ENCODE measurements around the gene SMARCA2.

DNA sequence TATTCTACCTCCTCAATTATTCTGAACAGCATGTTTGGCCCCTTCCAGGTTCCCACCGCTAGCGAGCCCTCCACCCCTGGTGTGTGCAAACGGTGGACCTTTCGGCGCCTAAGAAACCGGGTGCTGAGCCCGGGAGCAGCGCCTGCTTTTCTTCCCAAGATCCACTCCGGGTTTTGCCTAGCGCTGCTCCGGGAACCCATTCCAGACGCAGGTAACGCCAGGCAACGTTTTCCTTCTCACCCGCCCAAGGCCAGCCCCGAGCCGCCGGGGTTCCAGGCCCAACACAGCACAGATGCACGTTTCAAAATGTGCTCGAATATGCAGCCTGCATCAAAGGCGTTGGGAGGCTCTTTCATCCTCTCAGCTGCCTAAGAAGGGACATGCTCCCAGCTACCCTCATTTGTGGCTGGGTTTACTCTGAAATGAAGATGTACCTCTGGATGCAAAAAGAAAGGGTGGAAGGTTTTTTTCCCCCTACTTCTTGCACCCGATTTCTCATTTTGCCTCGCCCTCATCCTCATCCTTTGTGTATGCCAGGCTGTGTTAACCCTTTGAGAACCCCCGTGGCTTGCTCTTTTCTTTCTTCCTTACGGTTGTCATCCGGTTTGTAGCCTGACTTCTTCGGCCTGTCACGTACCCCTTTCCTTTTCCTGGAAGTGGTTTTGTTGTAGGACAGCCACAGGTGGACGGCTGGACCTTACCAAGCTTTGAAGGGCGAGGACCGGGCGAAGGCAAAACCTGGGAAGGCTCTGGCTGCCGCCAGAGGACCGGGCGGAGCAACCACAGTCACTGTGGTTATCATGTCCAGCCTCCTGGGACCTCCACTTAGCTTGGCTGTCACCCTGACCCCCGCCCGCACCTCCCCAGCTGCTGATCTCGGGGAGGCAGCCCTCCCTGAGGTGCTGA lies 226.9 kb downstream of the SMARCA2 start:
- TF ChIP-seq, protein P1, sequence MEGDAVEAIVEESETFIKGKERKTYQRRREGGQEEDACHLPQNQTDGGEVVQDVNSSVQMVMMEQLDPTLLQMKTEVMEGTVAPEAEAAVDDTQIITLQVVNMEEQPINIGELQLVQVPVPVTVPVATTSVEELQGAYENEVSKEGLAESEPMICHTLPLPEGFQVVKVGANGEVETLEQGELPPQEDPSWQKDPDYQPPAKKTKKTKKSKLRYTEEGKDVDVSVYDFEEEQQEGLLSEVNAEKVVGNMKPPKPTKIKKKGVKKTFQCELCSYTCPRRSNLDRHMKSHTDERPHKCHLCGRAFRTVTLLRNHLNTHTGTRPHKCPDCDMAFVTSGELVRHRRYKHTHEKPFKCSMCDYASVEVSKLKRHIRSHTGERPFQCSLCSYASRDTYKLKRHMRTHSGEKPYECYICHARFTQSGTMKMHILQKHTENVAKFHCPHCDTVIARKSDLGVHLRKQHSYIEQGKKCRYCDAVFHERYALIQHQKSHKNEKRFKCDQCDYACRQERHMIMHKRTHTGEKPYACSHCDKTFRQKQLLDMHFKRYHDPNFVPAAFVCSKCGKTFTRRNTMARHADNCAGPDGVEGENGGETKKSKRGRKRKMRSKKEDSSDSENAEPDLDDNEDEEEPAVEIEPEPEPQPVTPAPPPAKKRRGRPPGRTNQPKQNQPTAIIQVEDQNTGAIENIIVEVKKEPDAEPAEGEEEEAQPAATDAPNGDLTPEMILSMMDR (IDR thresholded peaks at IDR 0.05; ENCODE audit: low read length), result no peak
- TF ChIP-seq EZH2 (optimal IDR thresholded peaks at IDR 0.05; ENCODE audit: low read depth, low read length), result no peak

Data from MM.1S (cell line).